Mucosa of descending colon (tissue), 3 donors: ENCODE data around the gene CD300H. TPM values are rescaled to one million over a fixed set of nuclear protein-coding genes. Genes with fewer than 3 reads are reported as not detected.
"Not testable (repeated sequence)": the region's sequence is repeated elsewhere in the genome, so short reads cannot be mapped to it uniquely, and the experiment has no call there.

Source experiments
- ATAC-seq: fragments of 200-7000 bp; cut with Tn5 transposase; one replicate; pipeline ENCODE4 v1.9.1; 2020; ENCODE audit warnings: mild to moderate bottlenecking, moderate library complexity
- DNase-seq, 3 donors: peaks; one replicate each; pipeline ENCODE4 v3.0.0-alpha.2; 2020
- H3K36me3 ChIP-seq: fragments of 200-600 bp; one replicate; pipeline ENCODE4 v1.8.0; 2021; ENCODE audit warnings: low read depth, mild to moderate bottlenecking
- H3K4me1 ChIP-seq: fragments of 200-600 bp; one replicate; pipeline ENCODE4 v1.8.0; 2021; ENCODE audit warnings: low read depth, mild to moderate bottlenecking
- H3K4me3 ChIP-seq: fragments of 200-600 bp; one replicate; pipeline ENCODE4 v1.8.0; 2021; ENCODE audit warnings: mild to moderate bottlenecking
- H3K9me3 ChIP-seq: fragments of 200-600 bp; one replicate; pipeline ENCODE4 v1.8.0; 2021; ENCODE audit warnings: mild to moderate bottlenecking
- intact Hi-C, 2 donors: fragments of 100-400 bp; cut with DNase I in 1 of 2; cut with micrococcal nuclease in 1 of 2; formaldehyde crosslinking; loops; one replicate each; pipeline versions ENCODE4 v1.11.0 to v1.11.1; 2022; cut with DNase I, micrococcal nuclease
- total RNA-seq, 3 donors: library from RNA; stranded (reverse); fragmentation: NEBNext Ultra II Directional in 2 of 3; extraction: Animal tissue kit (Norgen Biotek cat#: 25700) in 2 of 3; gene quantifications; one replicate each; pipeline versions ENCODE4 v1.2.1 to v1.2.4, GENCODE V29; 2021 to 2023
- TF ChIP-seq, protein P1 (sequence below): fragments of 200-600 bp; IDR thresholded peaks from one replicate; pipeline ENCODE4 v1.8.0; 2022; ENCODE audit warnings: antibody characterized with exemption, mild to moderate bottlenecking
- donor health status: DM: no; HTN: no; CAD: no; lungs with moderate emphysema.
- donor health status: DM: no; HTN: no; CAD: no.
- donor health status: DM: no; HTN: yes; CAD: no.

Gene CD300H
- total RNA-seq, 3 donors from 2014 or later: not detected

- intact Hi-C loops: no loop called here
- TF ChIP-seq, protein P1, sequence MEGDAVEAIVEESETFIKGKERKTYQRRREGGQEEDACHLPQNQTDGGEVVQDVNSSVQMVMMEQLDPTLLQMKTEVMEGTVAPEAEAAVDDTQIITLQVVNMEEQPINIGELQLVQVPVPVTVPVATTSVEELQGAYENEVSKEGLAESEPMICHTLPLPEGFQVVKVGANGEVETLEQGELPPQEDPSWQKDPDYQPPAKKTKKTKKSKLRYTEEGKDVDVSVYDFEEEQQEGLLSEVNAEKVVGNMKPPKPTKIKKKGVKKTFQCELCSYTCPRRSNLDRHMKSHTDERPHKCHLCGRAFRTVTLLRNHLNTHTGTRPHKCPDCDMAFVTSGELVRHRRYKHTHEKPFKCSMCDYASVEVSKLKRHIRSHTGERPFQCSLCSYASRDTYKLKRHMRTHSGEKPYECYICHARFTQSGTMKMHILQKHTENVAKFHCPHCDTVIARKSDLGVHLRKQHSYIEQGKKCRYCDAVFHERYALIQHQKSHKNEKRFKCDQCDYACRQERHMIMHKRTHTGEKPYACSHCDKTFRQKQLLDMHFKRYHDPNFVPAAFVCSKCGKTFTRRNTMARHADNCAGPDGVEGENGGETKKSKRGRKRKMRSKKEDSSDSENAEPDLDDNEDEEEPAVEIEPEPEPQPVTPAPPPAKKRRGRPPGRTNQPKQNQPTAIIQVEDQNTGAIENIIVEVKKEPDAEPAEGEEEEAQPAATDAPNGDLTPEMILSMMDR: no peak
- no peak for ATAC-seq
- Histone ChIP-seq H3K9me3 (no peaks in the 10 kb centered on the region), H3K36me3 (no peaks in the 10 kb centered on the region), H3K4me1 (no peaks in the 10 kb centered on the region), H3K4me3 (no peak overlapping the region)
- no peak for DNase-seq
These were observed 4.0 kb downstream of the CD300H start for GRCh38 chr17:74563358-74563757.

GRCh38 chr17:74561586-74561985, 5.7 kb downstream of the CD300H start:
- Histone ChIP-seq H3K4me1 (no peaks in the 10 kb centered on the region), H3K36me3 (no peaks in the 10 kb centered on the region), H3K9me3 (no peaks in the 10 kb centered on the region), H3K4me3 (no peak overlapping the region)
- TF ChIP-seq, protein P1: no peak
- no peak for DNase-seq
- ATAC-seq: no peak
- intact Hi-C loops: no loop called here

- Histone ChIP-seq H3K4me1 (no peaks in the 10 kb centered on the region), H3K36me3 (no peaks in the 10 kb centered on the region), H3K9me3 (no peaks in the 10 kb centered on the region), H3K4me3 (no peak overlapping the region)
- no peak for DNase-seq
- ATAC-seq: no peak
- intact Hi-C loops: no loop called here
- TF ChIP-seq, protein P1: no peak
These were observed 8.3 kb downstream of the CD300H start for GRCh38 chr17:74558882-74559519.

DNA sequence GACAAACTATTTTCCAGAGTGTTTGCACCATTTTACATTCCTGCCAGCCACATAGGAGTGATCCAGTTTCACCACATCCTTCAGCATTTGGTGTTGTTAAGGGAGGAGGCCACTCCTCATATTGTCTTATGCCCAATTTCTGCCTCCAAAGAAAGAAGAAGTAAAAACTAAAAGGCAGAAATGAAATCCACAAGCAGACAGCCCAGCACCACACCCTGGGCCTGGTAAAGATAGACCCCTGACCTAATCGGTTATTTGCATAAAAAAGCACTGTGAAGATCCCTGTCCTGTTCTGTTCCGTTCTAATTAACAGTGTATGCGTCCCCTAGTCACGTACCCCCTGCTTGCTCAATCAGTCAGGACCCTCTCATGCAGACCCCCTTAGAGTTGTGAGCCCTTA, 8.9 kb downstream of the CD300H start:
- H3K36me3 ChIP-seq, intact Hi-C loops, H3K4me1 ChIP-seq, DNase-seq, H3K4me3 ChIP-seq, H3K9me3 ChIP-seq, ATAC-seq: not testable (repeated sequence)

- no peak overlapping the region for H3K4me3 ChIP-seq
- H3K36me3 ChIP-seq: no peaks in the 10 kb centered on the region
- intact Hi-C loops: no loop called here
- no peaks in the 10 kb centered on the region for H3K4me1 ChIP-seq
- DNase-seq: no peak
- no peak for ATAC-seq
- TF ChIP-seq, protein P1: no peak
- no peaks in the 10 kb centered on the region for H3K9me3 ChIP-seq
These were observed 11.8 kb downstream of the CD300H start for GRCh38 chr17:74555427-74555940.

GRCh38 chr17:74554909-74555308, 12.4 kb downstream of the CD300H start:
- H3K4me3 ChIP-seq: no peak overlapping the region
- intact Hi-C loops: no loop called here
- no peak for ATAC-seq
- H3K4me1 ChIP-seq: no peaks in the 10 kb centered on the region
- TF ChIP-seq, protein P1: no peak
- DNase-seq: no peak
- no peaks in the 10 kb centered on the region for H3K9me3 ChIP-seq
- H3K36me3 ChIP-seq: no peaks in the 10 kb centered on the region
